Liver (tissue), 3 donors: Measurements from ENCODE around the gene TOGARAM1.

Source experiments
- EGR1 ChIP-seq, 2 donors: IDR thresholded peaks; 2 replicates each; pipeline ENCODE4 v1.6.1; 2016 to 2018; ENCODE audit warnings: antibody characterized with exemption in 2 of 2, low read depth in 2 of 2
- TAF1 ChIP-seq: conservative IDR thresholded peaks from 2 replicates; pipeline ENCODE4 v1.6.1; 2016; ENCODE audit warnings: antibody characterized with exemption, mild to moderate bottlenecking
- YY1 ChIP-seq: IDR thresholded peaks from 2 replicates; pipeline ENCODE4 v1.6.1; 2016; ENCODE audit warnings: antibody characterized with exemption, mild to moderate bottlenecking
- TF ChIP-seq, protein P1 (sequence below): fragments of 150-350 bp; IDR thresholded peaks from 2 replicates; pipeline ENCODE4 v1.5.1; 2017; ENCODE audit warnings: improper control_type of control experiment, low read depth, low read length; ENCODE audit not compliant: missing input control
- donor health status: healthy.
- donor health status: healthy.

DNA sequence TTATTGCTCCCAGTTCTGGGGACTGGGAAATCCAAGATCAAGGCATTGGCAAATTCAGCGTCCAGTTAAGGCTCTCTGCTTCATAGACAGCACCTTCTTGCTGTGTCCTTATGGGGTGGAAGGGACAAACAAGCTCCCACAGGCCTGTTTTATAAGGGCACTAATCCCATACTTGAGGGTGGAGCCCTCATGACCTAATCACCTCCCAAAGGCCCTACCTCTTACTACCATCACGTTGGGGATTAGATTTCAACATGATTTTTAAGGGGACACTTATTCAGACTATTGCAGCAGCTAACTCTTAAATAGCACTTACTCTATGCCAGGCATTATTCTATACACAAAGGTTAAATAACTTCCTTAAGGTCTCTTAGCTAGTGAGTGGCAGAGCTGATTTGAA lies 17.3 kb downstream of the TOGARAM1 start:
- TF ChIP-seq EGR1 (IDR thresholded peaks at IDR 0.05; ENCODE audit: low read depth in 2 of 2): no peak
- TF ChIP-seq, protein P1, sequence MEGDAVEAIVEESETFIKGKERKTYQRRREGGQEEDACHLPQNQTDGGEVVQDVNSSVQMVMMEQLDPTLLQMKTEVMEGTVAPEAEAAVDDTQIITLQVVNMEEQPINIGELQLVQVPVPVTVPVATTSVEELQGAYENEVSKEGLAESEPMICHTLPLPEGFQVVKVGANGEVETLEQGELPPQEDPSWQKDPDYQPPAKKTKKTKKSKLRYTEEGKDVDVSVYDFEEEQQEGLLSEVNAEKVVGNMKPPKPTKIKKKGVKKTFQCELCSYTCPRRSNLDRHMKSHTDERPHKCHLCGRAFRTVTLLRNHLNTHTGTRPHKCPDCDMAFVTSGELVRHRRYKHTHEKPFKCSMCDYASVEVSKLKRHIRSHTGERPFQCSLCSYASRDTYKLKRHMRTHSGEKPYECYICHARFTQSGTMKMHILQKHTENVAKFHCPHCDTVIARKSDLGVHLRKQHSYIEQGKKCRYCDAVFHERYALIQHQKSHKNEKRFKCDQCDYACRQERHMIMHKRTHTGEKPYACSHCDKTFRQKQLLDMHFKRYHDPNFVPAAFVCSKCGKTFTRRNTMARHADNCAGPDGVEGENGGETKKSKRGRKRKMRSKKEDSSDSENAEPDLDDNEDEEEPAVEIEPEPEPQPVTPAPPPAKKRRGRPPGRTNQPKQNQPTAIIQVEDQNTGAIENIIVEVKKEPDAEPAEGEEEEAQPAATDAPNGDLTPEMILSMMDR: no peak
- TF ChIP-seq TAF1: no peak
- TF ChIP-seq YY1: no peak
